Stomach (tissue), 9 donors: Measurements from ENCODE around the gene PYY. TPM values are rescaled to one million over a fixed set of nuclear protein-coding genes. Genes with fewer than 3 reads are reported as not detected.
"Not testable (repeated sequence)": the region's sequence is repeated elsewhere in the genome, so short reads cannot be mapped to it uniquely, and the experiment has no call there.

Source experiments
- DNase-seq, 2 donors: peaks; one replicate each; pipeline versions ENCODE4 v3.0.0 to v3.0.0-alpha.2; 2013 to 2019
- H3K27ac ChIP-seq, 5 donors: fragments of 200-600 bp in 4 of 5; sonication (generic) in 4 of 5; one replicate each; pipeline ENCODE4 v1.5.1; 2013 to 2019; ENCODE audit warnings: mild to moderate bottlenecking in 1 of 5, moderate library complexity in 1 of 5
- H3K27me3 ChIP-seq, 3 donors: fragments of 200-600 bp; sonication (generic); one replicate each; pipeline ENCODE4 v1.5.1; 2017 to 2019; ENCODE audit warnings: mixed run types in 1 of 3
- H3K36me3 ChIP-seq, 4 donors: fragments of 200-600 bp; sonication (generic); 1 replicate in 3 of 4; 2 replicates in 1 of 4; pipeline ENCODE4 v1.5.1; 2016 to 2019
- H3K4me1 ChIP-seq, 4 donors: fragments of 200-600 bp; sonication (generic); one replicate each; pipeline ENCODE4 v1.5.1; 2016 to 2019
- H3K4me3 ChIP-seq, 4 donors: fragments of 200-600 bp; sonication (generic) in 3 of 4; one replicate each; pipeline ENCODE4 v1.5.1; 2016 to 2019; ENCODE audit warnings: mild to moderate bottlenecking in 1 of 4
- H3K9me3 ChIP-seq, 4 donors: fragments of 200-600 bp; sonication (generic); one replicate each; pipeline ENCODE4 v1.5.1; 2016 to 2019
- CTCF ChIP-seq, 7 experiments: fragments of 450-650 bp in 4 of 7; fragments of 200-600 bp in 3 of 7; sonication (generic) in 3 of 7; IDR thresholded peaks; one replicate each; pipeline ENCODE4 v1.5.1; 2016 to 2019; ENCODE audit warnings: antibody characterized with exemption in 7 of 7, control low read depth in 2 of 7, mild to moderate bottlenecking in 1 of 7
- EP300 ChIP-seq: sonication (generic); formaldehyde crosslinking; IDR thresholded peaks from one replicate; pipeline ENCODE4 v1.6.1; 2017; ENCODE audit warnings: antibody characterized with exemption
- POLR2A ChIP-seq, 4 donors: fragments of 450-650 bp; IDR thresholded peaks; one replicate each; pipeline ENCODE4 v1.6.1; 2016; ENCODE audit warnings: antibody characterized with exemption in 4 of 4, control low read depth in 2 of 4, mild to moderate bottlenecking in 1 of 4, moderate library complexity in 1 of 4
- POLR2AphosphoS5 ChIP-seq, 3 donors: sonication (generic); formaldehyde crosslinking; IDR thresholded peaks; one replicate each; pipeline ENCODE4 v1.6.1; 2016; ENCODE audit warnings: antibody characterized with exemption in 3 of 3
- WGBS, 5 donors: extraction: QIAGEN DNeasy Blood & Tissue Kit in 3 of 5; methylation state at CpG; one replicate each; pipeline versions ENCODE4 v1.1.5 to v1.1.7; 2013 to 2018; 5-methylcytosine and 5-hydroxymethylcytosine counted together
- intact Hi-C: fragments of 100-400 bp; cut with DNase I; formaldehyde crosslinking; loops from one replicate; pipeline ENCODE4 v1.15.1; 2023; ENCODE audit warnings: low total_unique reads
- polyA plus RNA-seq, 3 donors: library from polyadenylated mRNA; stranded (reverse); fragments of 200-250 nt; gene quantifications; one replicate each; pipeline ENCODE4 v1.2.3, GENCODE V29; 2013
- total RNA-seq, 5 donors: library from RNA; depleted of rRNA; stranded (reverse); fragments of >200 nt; gene quantifications; one replicate each; pipeline versions ENCODE4 v1.1.0 to v1.2.3, GENCODE V29; 2014 to 2016
- donor health status: healthy with polysubstance abuse.
- donor health status: Bipolar disorder and iron deficiency.
- donor health status: healthy.

Gene PYY
- total and polyA plus RNA-seq, 8 donors, result 0.35 to 71.3 TPM; not detected in 6

- 82 to 90% (median 87%) methylated on average over 2 of the region's 2 CpGs for WGBS, 5 donors
- DNase-seq, result no peak
- Histone ChIP-seq H3K27ac (no peak overlapping the region), H3K4me1 (no peaks in the 10 kb centered on the region), H3K4me3 (no peak overlapping the region), H3K27me3 (peaks cover 0 to 39% (median 5%) of the 10 kb centered on the region in 3 donors), H3K36me3 (no peaks in the 10 kb centered on the region), H3K9me3 (no peaks in the 10 kb centered on the region)
- TF ChIP-seq EP300, result no peak
- TF ChIP-seq CTCF (IDR thresholded peaks at IDR 0.05), result no peak
- no peak for TF ChIP-seq POLR2AphosphoS5 (IDR thresholded peaks at IDR 0.05)
- TF ChIP-seq POLR2A (IDR thresholded peaks at IDR 0.05), result no peak
- intact Hi-C loops, result no loop called here
These were observed 8.2 kb upstream of the PYY start for GRCh38 chr17:43961954-43962353.

GRCh38 chr17:43961292-43961691 lies 7.6 kb upstream of the PYY start:
- H3K27ac ChIP-seq, intact Hi-C loops, H3K4me1 ChIP-seq, H3K9me3 ChIP-seq, DNase-seq, H3K4me3 ChIP-seq, H3K36me3 ChIP-seq: not testable (repeated sequence)
- H3K27me3 ChIP-seq, result peaks cover 0 to 39% (median 5%) of the 10 kb centered on the region in 3 donors
- 87 to 96% (median 93%) methylated on average over 6 of the region's 6 CpGs for WGBS, 5 donors

- peaks cover 0 to 55% (median 11%) of the 10 kb centered on the region in 3 donors for H3K27me3 ChIP-seq
- H3K4me1 ChIP-seq, result no peaks in the 10 kb centered on the region
- TF ChIP-seq POLR2AphosphoS5 (IDR thresholded peaks at IDR 0.05), result no peak
- TF ChIP-seq CTCF (IDR thresholded peaks at IDR 0.05), result no peak
- no peak for TF ChIP-seq POLR2A (IDR thresholded peaks at IDR 0.05)
- no peak for TF ChIP-seq EP300
- intact Hi-C loops, result no loop called here
- no peak for DNase-seq
- H3K4me3 ChIP-seq, result no peak overlapping the region
- H3K27ac ChIP-seq, result no peak overlapping the region
- WGBS, 5 donors, result 54 to 64% (median 59%) methylated on average over 2 of the region's 2 CpGs
- no peaks in the 10 kb centered on the region for H3K36me3 ChIP-seq
- H3K9me3 ChIP-seq, result no peaks in the 10 kb centered on the region
These were observed 5.1 kb upstream of the PYY start for GRCh38 chr17:43958748-43959352.

GRCh38 chr17:43956222-43956621 lies 2.5 kb upstream of the PYY start:
- TF ChIP-seq CTCF (IDR thresholded peaks at IDR 0.05) (no peak), EP300 (no peak), POLR2AphosphoS5 (IDR thresholded peaks at IDR 0.05) (no peak), POLR2A (IDR thresholded peaks at IDR 0.05) (no peak)
- whole genome bisulfite sequencing, 5 donors, result 75 to 88% (median 86%) methylated on average over 7 to 8 of the region's 8 CpGs

More at GRCh38 chr17:43956222-43956621, 2.5 kb upstream of the PYY start:
- H3K27me3 ChIP-seq, result peaks cover 17 to 66% (median 32%) of the 10 kb centered on the region in 3 donors
- no peak for DNase-seq
- H3K4me3 ChIP-seq, result no peak overlapping the region
- H3K4me1 ChIP-seq, result peaks cover 9 to 14% (median 12%) of the 10 kb centered on the region in 4 donors
- no peak overlapping the region for H3K27ac ChIP-seq
- intact Hi-C loops, result no loop called here
- no peaks in the 10 kb centered on the region for H3K36me3 ChIP-seq
- H3K9me3 ChIP-seq, result no peaks in the 10 kb centered on the region
